ENCODE data around the gene ANO6. TPM values are rescaled to one million over a fixed set of nuclear protein-coding genes. Genes with fewer than 3 reads are reported as not detected.

The ANO6 gene
- total and polyA plus RNA-seq, 4 donors: 8.7 to 102 (median 40.5) TPM

DNA sequence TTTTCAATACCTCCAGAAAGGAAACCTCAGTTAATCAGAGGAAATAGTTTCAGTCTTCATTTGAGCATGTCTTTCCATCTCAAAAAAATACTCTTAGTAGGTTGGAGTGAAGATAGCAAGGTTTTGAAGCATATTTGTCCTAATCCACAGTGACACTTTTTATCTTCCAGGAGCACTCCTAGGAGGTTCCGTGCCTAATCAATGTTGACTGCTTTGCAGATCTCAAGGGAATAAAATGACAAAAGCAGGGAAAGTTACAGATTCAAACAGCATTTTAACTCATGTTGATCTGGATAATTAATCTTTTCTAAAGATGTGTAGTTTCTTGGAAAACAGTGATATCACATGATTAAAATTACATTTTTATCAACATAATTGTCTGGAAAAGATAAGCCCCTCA lies 213.9 kb downstream of the ANO6 start:
- Histone ChIP-seq H3K4me1 (ENCODE audit: control insufficient read depth in 5 of 5, insufficient read depth in 5 of 5, low read length in 5 of 5) (no peaks in the 10 kb centered on the region), H3K27me3 (ENCODE audit: control insufficient read depth in 3 of 3, insufficient read depth in 3 of 3, low read length in 2 of 3) (no peaks in the 10 kb centered on the region), H3K9ac (ENCODE audit: insufficient read depth in 1 of 2, low read length in 2 of 2) (no peak overlapping the region), H3K9me3 (ENCODE audit: control insufficient read depth in 4 of 4, insufficient read depth in 3 of 4, low read length in 3 of 4) (no peaks in the 10 kb centered on the region), H3K36me3 (ENCODE audit: control insufficient read depth in 4 of 4, insufficient read depth in 4 of 4, low read length in 4 of 4) (peaks cover 12 to 17% (median 15%) of the 10 kb centered on the region in 4 donors), H3K4me3 (no peak overlapping the region), H3K27ac (ENCODE audit: low read depth in 1 of 2, low read length in 1 of 2) (no peak overlapping the region)
- DNase-seq (no peak), ATAC-seq (ENCODE audit: insufficient read depth, low FRiP score) (no peak)
- WGBS, 2 donors: 94 to 100% methylated on average over 1 of the region's 1 CpG
- TF ChIP-seq, protein P1, sequence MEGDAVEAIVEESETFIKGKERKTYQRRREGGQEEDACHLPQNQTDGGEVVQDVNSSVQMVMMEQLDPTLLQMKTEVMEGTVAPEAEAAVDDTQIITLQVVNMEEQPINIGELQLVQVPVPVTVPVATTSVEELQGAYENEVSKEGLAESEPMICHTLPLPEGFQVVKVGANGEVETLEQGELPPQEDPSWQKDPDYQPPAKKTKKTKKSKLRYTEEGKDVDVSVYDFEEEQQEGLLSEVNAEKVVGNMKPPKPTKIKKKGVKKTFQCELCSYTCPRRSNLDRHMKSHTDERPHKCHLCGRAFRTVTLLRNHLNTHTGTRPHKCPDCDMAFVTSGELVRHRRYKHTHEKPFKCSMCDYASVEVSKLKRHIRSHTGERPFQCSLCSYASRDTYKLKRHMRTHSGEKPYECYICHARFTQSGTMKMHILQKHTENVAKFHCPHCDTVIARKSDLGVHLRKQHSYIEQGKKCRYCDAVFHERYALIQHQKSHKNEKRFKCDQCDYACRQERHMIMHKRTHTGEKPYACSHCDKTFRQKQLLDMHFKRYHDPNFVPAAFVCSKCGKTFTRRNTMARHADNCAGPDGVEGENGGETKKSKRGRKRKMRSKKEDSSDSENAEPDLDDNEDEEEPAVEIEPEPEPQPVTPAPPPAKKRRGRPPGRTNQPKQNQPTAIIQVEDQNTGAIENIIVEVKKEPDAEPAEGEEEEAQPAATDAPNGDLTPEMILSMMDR (IDR thresholded peaks at IDR 0.05; ENCODE audit: control extremely low read depth, extremely low read depth): no peak

DNA sequence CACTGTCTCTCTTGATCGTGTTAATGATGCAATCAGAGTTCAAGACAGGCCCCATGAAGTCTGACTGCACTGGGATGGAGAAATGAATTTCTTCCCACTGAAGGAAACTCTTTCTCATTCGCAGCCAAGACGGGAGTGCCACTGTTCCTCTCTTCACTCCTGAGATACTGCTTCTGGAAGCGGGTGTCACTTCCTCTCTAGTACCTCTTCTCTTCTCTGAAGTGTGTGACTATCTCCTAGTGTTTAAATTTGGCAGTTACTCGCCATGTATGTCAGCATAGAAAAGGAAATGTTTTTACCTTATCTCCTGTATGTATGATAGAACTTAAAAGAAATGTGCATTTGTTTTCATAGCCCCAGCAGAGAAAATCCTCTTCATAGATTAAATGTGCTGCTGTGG lies 215.2 kb downstream of the ANO6 start:
- ATAC-seq (ENCODE audit: insufficient read depth, low FRiP score): no peak
- Histone ChIP-seq H3K9ac (ENCODE audit: insufficient read depth in 1 of 2, low read length in 2 of 2) (no peak overlapping the region), H3K9me3 (ENCODE audit: control insufficient read depth in 4 of 4, insufficient read depth in 3 of 4, low read length in 3 of 4) (no peaks in the 10 kb centered on the region), H3K4me1 (ENCODE audit: control insufficient read depth in 5 of 5, insufficient read depth in 5 of 5, low read length in 5 of 5) (no peaks in the 10 kb centered on the region), H3K36me3 (ENCODE audit: control insufficient read depth in 4 of 4, insufficient read depth in 4 of 4, low read length in 4 of 4) (peaks cover 12 to 17% (median 15%) of the 10 kb centered on the region in 4 donors), H3K27me3 (ENCODE audit: control insufficient read depth in 3 of 3, insufficient read depth in 3 of 3, low read length in 2 of 3) (no peaks in the 10 kb centered on the region), H3K4me3 (no peak overlapping the region), H3K27ac (ENCODE audit: low read depth in 1 of 2, low read length in 1 of 2) (no peak overlapping the region)
- 86 to 88% methylated on average over 5 of the region's 5 CpGs for WGBS, 2 donors
- no peak for DNase-seq
- TF ChIP-seq, protein P1 (IDR thresholded peaks at IDR 0.05; ENCODE audit: control extremely low read depth, extremely low read depth): no peak

DNA sequence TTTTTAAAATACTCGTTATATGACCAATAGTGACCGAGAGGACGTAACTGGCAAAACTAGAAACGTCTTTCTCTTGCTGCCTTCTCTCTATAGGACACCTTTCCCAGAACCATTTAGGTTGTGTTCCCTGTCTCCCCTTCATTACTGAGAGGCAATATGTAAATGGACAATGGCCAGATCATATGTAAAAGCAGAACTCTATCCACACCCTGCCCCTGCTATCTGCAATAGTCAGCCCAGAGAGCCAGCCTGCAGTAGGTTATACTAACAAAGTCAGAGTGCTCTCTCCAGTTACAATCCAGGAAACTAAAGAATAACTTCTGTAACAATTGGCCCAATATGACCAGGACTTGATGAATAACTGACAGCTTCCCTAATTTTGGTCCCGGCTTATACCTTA lies 216.8 kb downstream of the ANO6 start:
- Histone ChIP-seq H3K36me3 (ENCODE audit: control insufficient read depth in 4 of 4, insufficient read depth in 4 of 4, low read length in 4 of 4) (peaks cover 8 to 13% (median 10%) of the 10 kb centered on the region in 4 donors), H3K4me1 (ENCODE audit: control insufficient read depth in 5 of 5, insufficient read depth in 5 of 5, low read length in 5 of 5) (no peaks in the 10 kb centered on the region), H3K9ac (ENCODE audit: insufficient read depth in 1 of 2, low read length in 2 of 2) (no peak overlapping the region), H3K4me3 (no peak overlapping the region), H3K9me3 (ENCODE audit: control insufficient read depth in 4 of 4, insufficient read depth in 3 of 4, low read length in 3 of 4) (no peaks in the 10 kb centered on the region), H3K27me3 (ENCODE audit: control insufficient read depth in 3 of 3, insufficient read depth in 3 of 3, low read length in 2 of 3) (no peaks in the 10 kb centered on the region), H3K27ac (ENCODE audit: low read depth in 1 of 2, low read length in 1 of 2) (no peak overlapping the region)
- 96 to 97% methylated on average over 5 of the region's 5 CpGs for WGBS, 2 donors
- ATAC-seq (ENCODE audit: insufficient read depth, low FRiP score) (no peak), DNase-seq (no peak)
- TF ChIP-seq, protein P1 (IDR thresholded peaks at IDR 0.05; ENCODE audit: control extremely low read depth, extremely low read depth): no peak

DNA sequence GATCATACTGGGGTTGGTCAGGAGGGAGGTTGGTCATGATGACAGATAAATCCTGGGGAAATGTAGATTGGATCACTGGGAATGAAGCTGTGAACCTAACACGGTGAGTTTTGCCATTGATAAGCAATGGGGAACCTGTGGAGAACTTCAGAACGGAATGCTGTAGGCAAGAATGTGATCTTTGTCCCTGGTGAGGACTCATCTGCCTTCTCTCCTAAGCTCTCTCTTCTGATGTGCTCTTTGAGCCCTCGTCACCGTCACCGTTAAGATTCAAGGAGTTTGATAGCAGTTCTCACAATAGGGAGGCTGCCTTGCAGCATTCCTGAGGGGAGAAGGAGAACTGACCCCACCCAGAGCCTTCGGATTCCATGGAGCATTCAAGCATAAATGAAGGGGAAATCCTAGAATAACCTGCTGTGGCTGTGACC lies 217.6 kb downstream of the ANO6 start:
- H3K9me3 ChIP-seq (ENCODE audit: control insufficient read depth in 4 of 4, insufficient read depth in 3 of 4, low read length in 3 of 4): no peaks in the 10 kb centered on the region
- no peak overlapping the region for H3K27ac ChIP-seq (ENCODE audit: low read depth in 1 of 2, low read length in 1 of 2)
- no peaks in the 10 kb centered on the region for H3K27me3 ChIP-seq (ENCODE audit: control insufficient read depth in 3 of 3, insufficient read depth in 3 of 3, low read length in 2 of 3)
- 68 to 83% methylated on average over 6 of the region's 6 CpGs for WGBS, 2 donors
- no peak overlapping the region for H3K4me3 ChIP-seq
- peaks cover 7 to 10% (median 9%) of the 10 kb centered on the region in 4 donors for H3K36me3 ChIP-seq (ENCODE audit: control insufficient read depth in 4 of 4, insufficient read depth in 4 of 4, low read length in 4 of 4)
- no peak for DNase-seq
- H3K4me1 ChIP-seq (ENCODE audit: control insufficient read depth in 5 of 5, insufficient read depth in 5 of 5, low read length in 5 of 5): peaks cover 0 to 2% (median 0%) of the 10 kb centered on the region in 5 donors
- ATAC-seq (ENCODE audit: insufficient read depth, low FRiP score): no peak
- TF ChIP-seq, protein P1 (IDR thresholded peaks at IDR 0.05; ENCODE audit: control extremely low read depth, extremely low read depth): no peak
- no peak overlapping the region for H3K9ac ChIP-seq (ENCODE audit: insufficient read depth in 1 of 2, low read length in 2 of 2)
